GM19324 (cell line): ENCODE data around the gene BLOC1S5.
"Not testable (repeated sequence)": the region's sequence is repeated elsewhere in the genome, so short reads cannot be mapped to it uniquely, and the experiment has no call there.

Experiments used
- ATAC-seq: cut with Tn5 transposase; IDR thresholded peaks from one replicate; pipeline ENCODE4 v1.9.1; 2021; ENCODE audit warnings: mild to moderate bottlenecking, moderate library complexity; ENCODE audit not compliant: unreplicated experiment, low FRiP score

BLOC1S5 gene

DNA sequence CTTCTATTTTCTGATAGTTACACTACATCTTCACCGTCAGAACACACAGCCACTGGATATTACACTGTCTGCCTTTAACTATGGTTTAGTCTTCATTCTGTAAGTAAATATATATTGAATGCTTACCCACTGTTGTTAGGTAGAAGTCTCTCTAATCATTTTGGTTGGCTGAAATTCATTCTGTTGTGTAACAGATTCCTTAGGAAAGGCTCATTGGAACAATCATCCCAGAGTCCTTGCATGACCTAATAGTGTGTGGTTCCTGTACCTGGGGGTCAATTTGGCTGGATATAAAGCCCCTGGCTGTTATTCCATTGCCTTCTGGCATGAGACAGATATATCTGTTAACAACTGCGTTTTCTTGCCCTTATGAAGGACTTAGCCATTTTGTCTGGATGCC lies 9.9 kb downstream of the BLOC1S5 start:
- no peak for ATAC-seq

- ATAC-seq, result no peak
Observed at GRCh38 chr6:8047541-8048292, 16.5 kb downstream of the BLOC1S5 start.

- ATAC-seq, result not testable (repeated sequence)
Observed at GRCh38 chr6:8045769-8046168, 18.4 kb downstream of the BLOC1S5 start.

DNA sequence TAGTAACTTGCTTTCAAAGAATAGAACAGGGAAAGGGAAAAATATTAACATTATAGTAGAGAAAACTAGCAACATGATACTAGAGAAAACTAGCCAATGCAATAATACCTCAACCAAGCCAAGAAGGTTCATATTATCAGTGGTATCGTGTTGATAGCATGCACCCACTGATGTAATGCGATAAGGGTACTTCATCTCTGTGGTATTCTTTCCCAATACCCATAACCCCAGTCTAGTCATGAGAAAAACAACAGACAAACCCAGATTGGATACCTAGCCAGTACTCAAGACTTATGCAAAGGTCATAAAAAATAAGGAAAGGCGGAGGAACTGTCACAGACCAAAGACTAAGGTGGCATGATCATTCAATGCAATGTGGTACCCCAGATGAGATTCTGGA lies 21.0 kb downstream of the BLOC1S5 start:
- no peak for ATAC-seq

- ATAC-seq, result no peak
Observed at GRCh38 chr6:8041913-8042583, 22.1 kb downstream of the BLOC1S5 start.

DNA sequence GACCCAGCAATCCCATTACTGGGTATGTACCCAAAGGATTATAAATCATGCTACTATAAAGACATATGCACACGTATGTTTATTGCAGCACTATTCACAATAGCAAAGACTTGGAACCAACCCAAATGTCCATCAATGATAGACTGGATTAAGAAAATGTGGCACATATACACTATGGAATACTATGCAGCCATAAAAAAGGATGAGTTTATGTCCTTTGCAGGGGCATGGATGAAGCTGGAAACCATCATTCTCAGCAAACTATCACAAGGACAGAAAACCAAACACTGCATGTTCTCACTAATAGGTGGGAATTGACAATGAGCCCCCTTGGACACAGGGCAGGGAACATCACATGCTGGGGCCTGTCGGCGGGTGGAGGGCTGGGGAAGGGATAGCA lies 30.1 kb downstream of the BLOC1S5 start:
- not testable (repeated sequence) for ATAC-seq

DNA sequence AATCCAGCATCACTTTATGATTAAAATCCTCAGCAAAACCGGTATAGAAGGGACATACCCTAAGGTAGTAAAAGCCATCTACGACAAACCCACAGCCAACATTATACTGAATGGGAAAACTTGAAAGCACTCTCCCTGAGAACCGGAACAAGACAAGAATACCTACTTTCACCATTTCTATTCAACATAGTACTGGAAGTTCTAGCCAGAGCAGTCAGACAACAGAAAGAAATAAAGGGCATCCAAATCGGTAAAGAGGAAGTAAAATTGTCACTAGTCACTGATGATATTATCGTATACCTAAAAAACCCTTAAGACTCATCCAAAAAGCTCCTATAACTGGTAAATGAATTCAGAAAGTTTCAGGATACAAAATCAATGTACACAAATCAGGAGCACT lies 33.3 kb downstream of the BLOC1S5 start:
- ATAC-seq, result no peak

DNA sequence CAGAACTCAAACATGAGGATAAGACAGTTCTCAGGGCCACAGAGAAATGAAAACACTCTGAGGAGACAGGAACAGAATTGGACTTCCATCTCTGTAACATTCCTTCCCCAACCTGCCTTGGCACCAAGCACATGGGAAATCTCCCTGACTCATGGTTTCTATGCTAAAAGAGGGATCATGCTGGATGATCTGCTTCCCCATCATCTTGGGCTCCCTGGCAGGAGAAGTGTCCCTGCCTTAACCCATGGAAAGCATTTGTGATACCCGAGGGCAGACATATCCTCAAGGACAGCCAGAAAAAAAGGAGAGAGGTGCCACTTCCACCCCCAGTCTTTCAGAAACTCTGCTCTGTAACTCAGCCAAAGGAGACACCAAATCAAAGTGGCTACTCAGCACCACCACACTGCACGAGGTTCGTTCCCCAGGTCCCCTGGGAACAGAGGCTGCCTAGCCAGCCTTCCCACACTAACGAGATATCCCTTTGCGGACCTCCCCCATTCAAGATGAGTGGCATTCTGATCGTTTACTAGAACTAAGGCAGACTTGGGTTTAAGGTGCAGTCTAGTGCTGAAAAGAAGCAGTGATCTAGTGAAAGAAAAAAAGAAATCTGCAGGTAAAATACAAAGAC lies 34.8 kb downstream of the BLOC1S5 start:
- no peak for ATAC-seq

DNA sequence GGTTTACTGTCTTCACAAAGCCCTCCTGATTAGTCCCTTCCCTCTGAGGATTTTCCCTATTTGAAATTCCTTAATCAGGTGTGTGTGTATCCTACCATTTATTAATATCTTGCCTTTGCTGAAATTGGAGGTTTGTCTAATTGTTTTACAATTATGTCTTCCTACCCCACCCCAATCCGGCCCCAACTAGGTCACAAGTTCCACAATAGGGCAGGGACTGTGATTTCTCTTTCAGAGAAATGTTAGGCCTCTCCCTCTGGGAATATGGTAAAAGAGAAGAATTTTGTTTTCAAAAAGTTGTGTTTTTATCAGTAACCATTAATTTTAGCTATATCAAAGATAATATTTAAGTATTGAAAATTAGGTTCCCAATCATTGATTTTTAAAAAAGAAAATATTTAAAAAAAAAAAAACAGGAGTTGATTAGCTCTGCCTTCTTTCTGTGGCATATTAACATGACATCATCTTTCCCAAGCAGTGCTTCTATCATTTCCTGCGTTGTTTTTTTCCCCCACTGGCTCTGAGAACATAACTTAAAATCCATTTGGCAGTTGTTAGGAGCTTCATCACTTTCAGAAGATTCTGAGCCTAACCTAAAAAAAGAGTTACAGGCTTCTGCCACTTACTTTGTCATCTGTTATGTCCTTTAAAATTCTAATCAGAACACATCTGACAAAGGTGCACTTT lies 36.1 kb downstream of the BLOC1S5 start:
- ATAC-seq, result no peak

- no peak for ATAC-seq
Observed at GRCh38 chr6:8026800-8027199, 37.4 kb downstream of the BLOC1S5 start.

GRCh38 chr6:8025191-8025590 lies 39.0 kb downstream of the BLOC1S5 start:
- ATAC-seq, result no peak

DNA sequence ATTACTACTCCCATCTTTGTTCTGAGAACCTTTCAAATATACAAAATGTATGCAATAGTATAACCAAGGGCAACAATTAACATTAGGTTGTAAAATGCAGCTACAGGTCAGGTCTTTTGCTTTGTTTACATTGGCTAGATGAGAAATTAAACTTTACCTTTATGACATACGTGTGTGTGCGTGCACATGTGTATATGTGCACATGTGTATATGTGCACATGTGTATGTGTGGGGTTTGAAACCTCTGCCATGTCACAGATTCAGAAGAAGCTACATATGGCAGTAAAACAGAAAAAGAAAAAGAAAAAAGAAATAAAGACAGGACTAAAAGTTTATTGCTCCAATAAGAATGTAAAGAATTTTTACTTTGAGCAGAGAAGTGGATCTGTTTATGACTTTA lies 40.6 kb downstream of the BLOC1S5 start:
- ATAC-seq, result no peak

GRCh38 chr6:8020083-8020482 lies 44.1 kb downstream of the BLOC1S5 start:
- no peak for ATAC-seq

DNA sequence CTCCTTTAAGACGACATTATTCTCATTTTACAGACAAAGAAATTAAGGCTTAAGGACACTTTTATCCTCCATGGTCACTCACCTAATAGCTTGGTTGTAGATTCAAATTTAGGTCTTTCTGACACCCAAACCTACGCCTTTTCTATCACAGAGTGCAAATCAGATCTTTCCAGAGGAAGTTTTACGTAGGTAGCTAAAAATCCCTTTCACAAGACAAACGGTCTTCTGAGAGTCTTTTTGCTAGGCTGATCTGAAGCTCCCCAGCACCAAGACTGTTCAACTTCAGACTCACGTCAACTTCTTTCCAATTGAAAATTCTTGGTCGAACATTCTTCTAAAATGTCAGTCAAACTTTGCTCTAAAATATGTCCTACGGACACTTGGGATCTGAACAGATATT lies 46.5 kb downstream of the BLOC1S5 start:
- no peak for ATAC-seq

- ATAC-seq, result no peak
Observed at GRCh38 chr6:8017276-8017701, 46.9 kb downstream of the BLOC1S5 start.

GRCh38 chr6:8014947-8015346 lies 49.2 kb downstream of the BLOC1S5 start:
- no peak for ATAC-seq

DNA sequence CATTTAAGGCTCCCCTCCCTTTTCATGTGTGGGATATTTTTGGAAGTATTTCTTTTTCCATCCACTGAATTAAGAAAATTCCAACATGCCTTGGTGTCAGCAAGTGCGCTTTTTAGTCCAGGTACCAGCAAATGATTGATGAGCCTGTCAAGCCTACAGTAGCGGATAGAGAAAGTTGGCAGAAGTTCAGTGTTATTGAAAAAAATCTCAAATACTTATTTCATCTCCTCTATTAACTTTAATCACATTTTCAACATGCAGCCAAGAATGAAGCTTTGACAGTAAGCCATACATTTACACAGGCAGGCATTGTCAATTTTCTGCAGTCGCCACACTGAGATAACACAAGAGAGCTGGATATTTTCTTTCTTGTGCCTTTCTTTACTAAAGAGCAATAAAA lies 50.4 kb downstream of the BLOC1S5 start:
- ATAC-seq, result no peak

DNA sequence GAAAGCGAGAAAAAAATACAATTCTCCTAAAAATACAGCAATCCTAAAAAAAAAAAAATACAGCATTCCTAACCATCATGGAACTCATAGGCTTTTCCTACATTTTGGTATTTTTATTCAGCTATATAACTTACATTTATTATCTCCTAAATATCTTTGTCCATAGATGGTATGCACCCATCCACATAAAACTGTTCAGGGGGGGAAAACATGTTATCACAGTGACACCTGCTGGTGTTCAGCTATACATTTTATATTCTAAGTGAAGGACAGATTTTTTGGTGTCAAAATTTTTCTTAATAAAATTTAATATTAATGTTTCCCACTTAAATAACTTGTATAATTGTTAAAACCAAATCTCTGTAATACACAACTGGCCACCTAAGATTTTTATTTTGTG lies 58.0 kb downstream of the BLOC1S5 start:
- no peak for ATAC-seq

GRCh38 chr6:8005136-8005535 lies 59.1 kb downstream of the BLOC1S5 start:
- no peak for ATAC-seq

- ATAC-seq, result no peak
Observed at GRCh38 chr6:8000636-8001035, 63.6 kb downstream of the BLOC1S5 start.

DNA sequence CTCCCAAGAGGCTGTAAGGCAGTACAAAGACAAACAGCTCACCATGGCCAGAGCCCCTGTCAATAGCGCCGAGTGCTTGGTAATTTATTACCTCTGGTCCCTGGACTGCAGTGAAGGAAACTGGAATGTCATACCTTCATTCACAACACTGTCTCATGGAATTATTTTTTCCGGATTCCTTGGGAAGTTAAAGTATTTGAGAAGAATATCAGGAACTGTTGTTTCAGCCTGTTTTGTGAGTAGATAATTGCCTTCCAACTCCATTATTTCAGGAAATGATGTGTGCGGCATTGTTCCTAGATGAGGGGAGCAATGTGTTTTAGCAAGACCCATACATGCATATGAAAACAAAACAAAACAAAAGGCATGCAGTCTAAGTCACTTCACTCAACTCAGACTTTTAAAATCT lies 64.0 kb downstream of the BLOC1S5 start:
- ATAC-seq, result no peak
